GM20000 (cell line): ENCODE measurements around the gene ADAMTSL3.

ENCODE experiments used
- DNase-seq: peaks from one replicate; pipeline ENCODE4 v3.0.0; 2012; ENCODE audit warnings: low spot score
- TF ChIP-seq, protein P1 (sequence below): IDR thresholded peaks from 2 replicates; pipeline ENCODE4 v1.5.1; 2012; ENCODE audit warnings: mild to moderate bottlenecking, control low read depth; ENCODE audit errors: extremely low read depth, missing control alignments

ADAMTSL3 gene

DNA sequence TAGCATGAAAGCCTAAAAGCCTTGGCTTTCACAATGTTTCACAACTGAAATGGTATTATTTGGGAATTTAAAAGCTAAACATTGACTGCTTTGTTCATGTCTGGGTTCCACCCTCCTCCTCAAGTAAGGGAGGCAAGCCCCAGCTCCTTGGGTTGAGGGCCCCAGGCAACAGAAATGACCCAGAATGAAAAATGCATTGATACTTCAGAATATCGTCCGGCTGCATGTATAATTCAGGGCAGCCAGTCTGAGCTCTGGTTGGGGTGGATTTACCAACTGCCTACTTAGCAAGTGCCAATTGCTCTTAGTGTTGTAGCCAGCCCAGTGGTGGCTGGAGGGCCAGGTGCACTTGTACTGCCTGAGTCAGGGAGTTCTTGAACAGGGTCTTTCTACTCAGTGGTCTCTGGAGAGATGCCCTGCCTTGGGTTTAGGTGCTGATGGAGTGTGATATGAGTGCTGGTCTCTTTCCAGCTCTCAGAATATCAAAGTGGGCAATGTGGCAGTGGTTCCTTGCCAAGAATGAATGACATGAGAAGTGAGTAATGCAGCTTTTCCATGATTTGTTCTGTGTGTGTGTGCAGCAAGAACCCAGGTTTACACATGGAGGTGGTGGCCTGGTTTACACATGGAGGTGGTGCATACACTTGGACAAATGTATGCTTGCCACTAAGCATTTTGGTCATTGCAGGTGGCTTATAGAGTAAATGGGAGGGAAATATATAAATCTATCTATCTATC is 40.9 kb upstream of the ADAMTSL3 start:
- no peak for DNase-seq
- TF ChIP-seq, protein P1, sequence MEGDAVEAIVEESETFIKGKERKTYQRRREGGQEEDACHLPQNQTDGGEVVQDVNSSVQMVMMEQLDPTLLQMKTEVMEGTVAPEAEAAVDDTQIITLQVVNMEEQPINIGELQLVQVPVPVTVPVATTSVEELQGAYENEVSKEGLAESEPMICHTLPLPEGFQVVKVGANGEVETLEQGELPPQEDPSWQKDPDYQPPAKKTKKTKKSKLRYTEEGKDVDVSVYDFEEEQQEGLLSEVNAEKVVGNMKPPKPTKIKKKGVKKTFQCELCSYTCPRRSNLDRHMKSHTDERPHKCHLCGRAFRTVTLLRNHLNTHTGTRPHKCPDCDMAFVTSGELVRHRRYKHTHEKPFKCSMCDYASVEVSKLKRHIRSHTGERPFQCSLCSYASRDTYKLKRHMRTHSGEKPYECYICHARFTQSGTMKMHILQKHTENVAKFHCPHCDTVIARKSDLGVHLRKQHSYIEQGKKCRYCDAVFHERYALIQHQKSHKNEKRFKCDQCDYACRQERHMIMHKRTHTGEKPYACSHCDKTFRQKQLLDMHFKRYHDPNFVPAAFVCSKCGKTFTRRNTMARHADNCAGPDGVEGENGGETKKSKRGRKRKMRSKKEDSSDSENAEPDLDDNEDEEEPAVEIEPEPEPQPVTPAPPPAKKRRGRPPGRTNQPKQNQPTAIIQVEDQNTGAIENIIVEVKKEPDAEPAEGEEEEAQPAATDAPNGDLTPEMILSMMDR, result no peak

DNA sequence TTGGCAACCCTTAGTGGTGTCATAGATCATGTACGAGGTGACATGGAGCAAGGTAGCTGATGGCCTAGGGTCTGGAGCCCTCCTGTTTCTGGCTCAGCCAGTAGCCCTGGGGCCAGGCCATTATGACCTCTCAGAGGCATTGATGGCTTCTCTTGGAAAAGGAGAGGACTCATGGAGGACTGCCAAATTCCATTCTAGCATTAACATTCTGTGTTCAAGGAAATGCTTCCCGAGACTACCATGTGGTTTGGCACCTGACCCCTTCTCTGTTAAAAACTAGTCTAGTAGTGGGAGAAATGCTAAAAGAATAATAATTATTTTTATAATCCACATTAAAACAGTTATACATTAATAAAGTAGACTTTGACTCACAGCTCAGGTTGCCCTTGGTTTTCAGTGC is 40.2 kb upstream of the ADAMTSL3 start:
- TF ChIP-seq, protein P1, result no peak
- DNase-seq, result no peak

DNA sequence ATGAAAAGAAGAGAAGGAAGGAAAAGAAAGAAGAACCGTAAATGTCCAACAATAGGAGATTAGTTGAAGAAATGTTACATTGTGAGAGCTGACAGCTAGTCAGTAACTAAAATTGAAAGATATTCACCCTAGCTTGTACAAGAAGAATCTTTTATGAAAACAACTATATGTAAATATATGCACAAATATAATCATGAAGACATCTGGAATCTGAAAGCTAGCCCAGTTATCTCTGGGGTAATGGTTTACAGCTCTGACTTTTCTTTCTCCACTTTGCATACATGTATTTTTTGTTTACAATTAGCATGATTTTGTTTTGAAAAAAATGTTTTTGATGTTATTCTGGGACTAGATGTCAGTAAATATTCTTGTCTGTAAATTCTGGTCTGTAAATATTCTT is 37.1 kb upstream of the ADAMTSL3 start:
- TF ChIP-seq, protein P1, result no peak
- DNase-seq, result no peak

DNA sequence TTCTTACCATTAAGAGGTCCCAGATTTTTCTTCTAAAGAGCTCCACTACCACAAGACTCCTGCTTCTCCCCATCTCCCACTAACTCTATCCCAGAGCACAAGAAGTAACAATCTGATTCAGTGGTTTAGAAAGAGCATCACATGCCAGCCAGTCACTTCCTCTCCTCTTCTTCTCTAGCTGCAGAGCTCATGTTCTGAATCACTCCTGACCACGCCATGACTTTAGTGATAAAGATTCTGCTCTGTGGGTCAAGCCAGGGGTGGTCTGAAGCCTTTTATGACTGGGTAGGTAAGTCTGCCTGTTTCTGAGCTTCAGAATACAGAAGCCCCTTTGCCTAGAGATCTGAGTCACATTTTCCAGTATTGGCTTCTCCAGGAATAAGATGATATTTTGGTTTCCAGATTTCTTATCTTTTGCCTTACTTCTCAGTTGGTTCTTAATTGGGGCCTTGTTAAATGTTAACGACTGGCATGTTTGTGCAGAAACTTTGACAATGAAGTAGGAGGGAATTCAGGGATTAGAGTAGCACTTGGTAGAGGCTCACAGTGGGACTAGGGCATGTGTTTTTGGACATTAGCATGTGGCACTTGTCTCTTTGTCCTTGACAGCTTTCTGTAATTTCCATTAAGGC is 27.6 kb upstream of the ADAMTSL3 start:
- TF ChIP-seq, protein P1, result no peak
- no peak for DNase-seq

DNA sequence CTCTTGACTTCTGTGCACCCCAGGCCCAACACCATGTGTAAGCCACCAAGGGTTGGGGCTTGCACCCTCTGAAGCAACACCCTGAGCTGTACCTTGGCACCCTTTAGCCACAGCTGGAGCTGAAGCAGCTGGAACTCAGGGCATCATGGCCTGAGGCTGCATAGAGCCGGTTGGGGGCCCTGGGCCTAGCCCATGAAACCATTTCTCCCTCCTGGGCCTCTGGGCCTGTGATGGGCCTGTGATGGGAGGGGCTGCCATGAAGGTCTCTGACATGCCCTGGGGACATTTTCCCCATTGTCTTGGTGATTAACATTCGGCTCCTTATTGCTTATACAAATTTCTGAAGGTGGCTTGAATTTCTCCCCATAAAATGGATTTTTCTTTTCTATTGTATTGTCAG is 22.4 kb upstream of the ADAMTSL3 start:
- TF ChIP-seq, protein P1, result no peak
- no peak for DNase-seq

DNA sequence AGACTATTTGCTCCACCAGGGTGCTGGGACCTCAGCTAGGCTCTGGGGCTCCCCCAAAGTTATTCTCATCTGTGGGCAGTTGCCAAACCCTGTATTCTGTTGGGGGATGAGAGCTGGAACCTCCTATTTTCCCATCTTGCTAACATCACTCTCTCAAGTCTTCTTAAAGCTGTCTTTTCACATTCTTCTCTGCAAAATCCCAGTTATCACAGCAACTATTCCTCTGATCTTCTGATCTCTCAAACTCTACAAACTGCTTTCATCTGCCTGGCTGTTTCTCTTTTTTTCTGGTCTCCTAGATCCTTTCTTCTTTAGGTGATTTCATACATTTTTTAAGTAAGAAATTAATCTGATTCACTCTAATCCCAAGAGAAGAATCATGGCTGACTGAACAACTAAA is 10.7 kb upstream of the ADAMTSL3 start:
- TF ChIP-seq, protein P1, result no peak
- DNase-seq, result no peak

DNA sequence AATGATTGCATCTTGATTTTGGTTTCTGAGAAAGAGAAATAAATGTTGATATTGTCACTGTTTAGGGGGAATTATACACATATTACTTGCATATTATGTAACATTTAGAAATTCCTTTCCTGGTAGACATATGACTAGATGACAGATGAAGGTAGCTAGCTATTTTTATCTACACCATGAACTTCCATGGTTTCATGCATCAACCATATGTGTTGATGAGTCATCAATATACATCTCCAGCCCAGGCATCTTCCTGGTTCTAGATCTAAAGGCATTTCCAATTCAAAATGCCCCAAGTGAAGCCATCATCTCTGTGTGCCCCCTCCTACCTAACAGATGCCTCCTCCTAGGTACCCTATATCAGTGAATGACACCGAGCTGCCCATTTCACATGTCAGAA is 9.5 kb upstream of the ADAMTSL3 start:
- TF ChIP-seq, protein P1, result no peak
- no peak for DNase-seq
